MCF 10A (cell line): Measurements from ENCODE around the gene ENO4. TPM values are rescaled to one million over a fixed set of nuclear protein-coding genes. Genes with fewer than 3 reads are reported as not detected.

Experiments
- BruUV-seq: library from RNA; stranded (reverse); fragments of 400-500 nt; replicated peaks from 2 replicates; lab custom pipeline; 2021; lab: Mats Ljungman, UMichigan
- CTCF ChIA-PET: fragments of 300-600 bp; sonication (Branson Sonifier 250); formaldehyde crosslinking; extraction: SDS; loops from one replicate; lab custom pipeline; 2021; ENCODE audit warnings: antibody characterized with exemption, inconsistent platforms; lab: Yijun Ruan, JAX
- POLR2A ChIA-PET: fragments of 300-600, 350-650 bp; sonication (Branson Sonifier 250); formaldehyde crosslinking; extraction: SDS; loops from one replicate; lab custom pipeline; 2020; ENCODE audit warnings: antibody characterized with exemption, inconsistent platforms; lab: Yijun Ruan, JAX
- DNase-seq: peaks from one replicate; pipeline ENCODE4 v3.0.0-alpha.2; 2018; ENCODE audit not compliant: unreplicated experiment
- H3K27ac Mint-ChIP-seq: one replicate; pipeline ENCODE4 v1.8.0; 2022; ENCODE audit warnings: mild to moderate bottlenecking, low read depth, mixed read lengths; ENCODE audit not compliant: unreplicated experiment
- H3K27me3 Mint-ChIP-seq: one replicate; pipeline ENCODE4 v1.8.0; 2022; ENCODE audit warnings: mixed read lengths; ENCODE audit not compliant: insufficient read depth, unreplicated experiment
- H3K36me3 Mint-ChIP-seq: one replicate; pipeline ENCODE4 v1.8.0; 2022; ENCODE audit warnings: mild to moderate bottlenecking, moderate library complexity, mixed read lengths; ENCODE audit not compliant: insufficient read depth, unreplicated experiment
- H3K4me1 Mint-ChIP-seq: one replicate; pipeline ENCODE4 v1.8.0; 2022; ENCODE audit warnings: mixed read lengths; ENCODE audit not compliant: insufficient read depth, unreplicated experiment
- H3K4me3 Mint-ChIP-seq: one replicate; pipeline ENCODE4 v1.8.0; 2022; ENCODE audit warnings: mild to moderate bottlenecking, moderate library complexity, mixed read lengths; ENCODE audit not compliant: unreplicated experiment
- H3K9me3 Mint-ChIP-seq: one replicate; pipeline ENCODE4 v1.8.0; 2022; ENCODE audit warnings: mixed read lengths; ENCODE audit not compliant: unreplicated experiment
- intact Hi-C: fragments of 100-400 bp; cut with micrococcal nuclease; formaldehyde crosslinking; loops from 2 replicates; pipeline ENCODE4 v1.14.1; 2022
- total RNA-seq: library from RNA; stranded (reverse); gene quantifications from 2 replicates; pipeline ENCODE4 v1.2.3, GENCODE V29; 2022
- TF ChIP-seq, protein P1 (sequence below): fragments of 200-600 bp; IDR thresholded peaks from one replicate; pipeline ENCODE4 v1.8.0; 2022; ENCODE audit warnings: antibody characterized with exemption, mild to moderate bottlenecking; ENCODE audit not compliant: unreplicated experiment

The ENO4 gene
- total RNA-seq, 1 experiment from 2014 or later, result not detected

DNA sequence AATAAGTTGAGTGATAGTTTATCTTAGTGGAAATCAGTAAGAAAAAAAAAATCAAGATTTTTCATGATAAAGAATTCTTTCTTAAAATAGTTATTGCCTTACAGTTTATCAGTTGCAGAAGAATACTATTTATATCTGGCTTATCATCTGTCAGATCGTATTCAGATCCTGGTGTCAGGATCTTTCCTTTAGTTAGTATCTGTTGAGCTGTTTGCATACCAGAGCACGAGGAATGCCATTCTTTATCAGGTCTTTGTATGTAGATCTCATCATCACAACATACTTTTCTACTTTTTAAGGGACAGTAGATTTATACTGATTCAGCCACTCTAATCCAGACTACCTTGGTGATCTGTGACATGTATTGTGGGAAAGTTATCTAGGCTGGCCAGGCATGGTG, 12.5 kb downstream of the ENO4 start:
- TF ChIP-seq, protein P1, sequence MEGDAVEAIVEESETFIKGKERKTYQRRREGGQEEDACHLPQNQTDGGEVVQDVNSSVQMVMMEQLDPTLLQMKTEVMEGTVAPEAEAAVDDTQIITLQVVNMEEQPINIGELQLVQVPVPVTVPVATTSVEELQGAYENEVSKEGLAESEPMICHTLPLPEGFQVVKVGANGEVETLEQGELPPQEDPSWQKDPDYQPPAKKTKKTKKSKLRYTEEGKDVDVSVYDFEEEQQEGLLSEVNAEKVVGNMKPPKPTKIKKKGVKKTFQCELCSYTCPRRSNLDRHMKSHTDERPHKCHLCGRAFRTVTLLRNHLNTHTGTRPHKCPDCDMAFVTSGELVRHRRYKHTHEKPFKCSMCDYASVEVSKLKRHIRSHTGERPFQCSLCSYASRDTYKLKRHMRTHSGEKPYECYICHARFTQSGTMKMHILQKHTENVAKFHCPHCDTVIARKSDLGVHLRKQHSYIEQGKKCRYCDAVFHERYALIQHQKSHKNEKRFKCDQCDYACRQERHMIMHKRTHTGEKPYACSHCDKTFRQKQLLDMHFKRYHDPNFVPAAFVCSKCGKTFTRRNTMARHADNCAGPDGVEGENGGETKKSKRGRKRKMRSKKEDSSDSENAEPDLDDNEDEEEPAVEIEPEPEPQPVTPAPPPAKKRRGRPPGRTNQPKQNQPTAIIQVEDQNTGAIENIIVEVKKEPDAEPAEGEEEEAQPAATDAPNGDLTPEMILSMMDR, result no peak
- no peaks in the 10 kb centered on the region for H3K36me3 Mint-ChIP-seq
- no peak for DNase-seq
- H3K4me3 Mint-ChIP-seq, result no peak overlapping the region
- no peaks in the 10 kb centered on the region for H3K27me3 Mint-ChIP-seq
- peaks cover 2% of the 10 kb centered on the region for H3K4me1 Mint-ChIP-seq
- BruUV-seq, result no TSS peak
- intact Hi-C loops, result no loop called here
- H3K9me3 Mint-ChIP-seq, result peaks cover 8% of the 10 kb centered on the region
- ChIA-PET CTCF (interaction anchor here (0.5 kb wide), 1 partner anchor 1467 kb away, joined by 4 read pairs; no protein-coding TSS in a partner anchor), POLR2A (no interaction called here)
- no peak overlapping the region for H3K27ac Mint-ChIP-seq

DNA sequence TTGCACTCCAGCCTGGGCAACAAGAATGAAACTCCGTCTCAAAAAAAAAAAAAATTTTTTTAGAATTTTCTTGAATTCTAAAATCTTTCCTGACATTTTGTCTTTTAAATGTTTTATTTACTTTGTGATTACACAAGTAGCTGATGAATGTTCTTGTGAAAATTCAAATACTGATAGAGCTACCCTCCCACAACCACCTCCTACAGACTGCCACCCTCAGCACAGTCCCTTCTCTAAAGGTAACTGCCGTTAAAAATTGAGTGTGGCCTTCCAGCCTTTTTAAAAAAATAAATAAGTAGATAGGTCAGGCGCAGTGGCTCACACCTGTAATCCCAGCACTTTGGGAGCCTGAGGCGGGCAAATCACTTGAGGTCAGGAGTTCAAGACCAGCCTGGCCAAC, 15.1 kb downstream of the ENO4 start:
- Mint-ChIP-seq H3K27ac (no peak overlapping the region), H3K9me3 (no peaks in the 10 kb centered on the region), H3K27me3 (no peaks in the 10 kb centered on the region), H3K4me3 (no peak overlapping the region), H3K36me3 (no peaks in the 10 kb centered on the region), H3K4me1 (peaks cover 5% of the 10 kb centered on the region)
- ChIA-PET POLR2A (interaction anchor here (0.6 to 1.1 kb wide), 2 partner anchors 15 to 644 kb away, joined by 3 read pairs; partner anchors contain the start of gene ENO4), CTCF (interaction anchor here (1.0 to 1.1 kb wide), 2 partner anchors 301 to 310 kb away, joined by 3 to 6 read pairs; no protein-coding TSS in a partner anchor)
- no peak for DNase-seq
- intact Hi-C loops, result no loop called here
- TF ChIP-seq, protein P1, result no peak
- BruUV-seq, result no TSS peak

DNA sequence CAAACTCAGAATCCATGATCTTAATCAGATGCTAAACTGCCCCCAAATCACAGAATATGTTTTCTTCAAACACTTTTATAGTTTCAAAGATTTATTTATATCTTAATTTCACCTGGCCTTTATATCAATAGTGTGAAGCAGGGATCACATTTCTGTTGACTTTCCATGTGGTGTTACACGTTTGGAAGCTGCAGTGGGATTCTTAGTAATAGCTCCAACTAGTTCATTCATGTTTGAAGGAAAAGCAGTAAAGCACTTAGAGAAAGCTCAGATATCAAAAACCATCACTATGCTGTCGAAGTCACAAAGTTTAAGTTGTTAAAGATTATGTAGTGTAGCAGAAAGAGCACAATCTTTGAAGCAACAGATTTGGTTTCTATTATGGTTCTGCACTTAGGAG, 16.8 kb downstream of the ENO4 start:
- Mint-ChIP-seq H3K9me3 (no peaks in the 10 kb centered on the region), H3K27ac (no peak overlapping the region), H3K27me3 (no peaks in the 10 kb centered on the region), H3K4me3 (no peak overlapping the region), H3K4me1 (peaks cover 5% of the 10 kb centered on the region), H3K36me3 (no peaks in the 10 kb centered on the region)
- POLR2A ChIA-PET, result interaction anchor here (0.9 kb wide), 1 partner anchor 16 kb away, joined by 3 read pairs; no protein-coding TSS in a partner anchor
- TF ChIP-seq, protein P1, result no peak
- CTCF ChIA-PET, result no interaction called here
- BruUV-seq, result no TSS peak
- no peak for DNase-seq
- intact Hi-C loops, result no loop called here

DNA sequence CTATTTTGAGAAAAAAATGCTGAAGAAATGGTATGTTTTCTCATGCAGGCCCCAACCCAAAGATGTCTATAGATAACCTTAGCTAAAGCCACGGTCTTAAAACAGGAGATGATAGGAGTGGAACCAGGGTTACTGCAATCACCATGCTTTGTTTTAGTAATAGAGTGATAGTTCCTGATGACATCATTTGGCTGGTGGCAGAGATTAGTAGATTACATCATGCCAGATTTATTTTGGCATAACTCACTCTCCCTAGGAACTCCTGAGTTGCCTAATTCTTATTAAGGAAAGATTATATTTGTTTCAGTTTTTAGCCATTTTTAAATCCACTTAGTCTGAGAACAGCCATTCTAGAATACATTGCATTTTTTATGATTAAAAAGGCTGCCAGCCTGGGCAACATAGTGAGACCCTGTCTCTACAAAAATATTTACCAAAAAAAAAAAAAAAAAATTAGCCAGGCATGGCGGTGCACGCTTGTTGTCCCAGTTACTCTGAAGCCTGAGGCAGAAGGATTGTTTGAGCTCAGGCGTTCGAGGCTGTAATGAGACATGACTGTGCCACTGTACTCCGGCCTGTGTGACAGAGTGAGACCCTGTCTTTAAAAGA, 17.8 kb downstream of the ENO4 start:
- BruUV-seq, result no TSS peak
- intact Hi-C loops, result no loop called here
- Mint-ChIP-seq H3K27me3 (no peaks in the 10 kb centered on the region), H3K4me3 (no peak overlapping the region), H3K36me3 (no peaks in the 10 kb centered on the region), H3K27ac (no peak overlapping the region), H3K4me1 (peaks cover 5% of the 10 kb centered on the region), H3K9me3 (no peaks in the 10 kb centered on the region)
- CTCF ChIA-PET, result interaction anchor here (0.6 to 0.7 kb wide), 2 partner anchors 11 to 22 kb away, joined by 3 read pairs; no protein-coding TSS in a partner anchor
- POLR2A ChIA-PET, result interaction anchor here (0.9 kb wide), 1 partner anchor 17 kb away, joined by 3 read pairs; no protein-coding TSS in a partner anchor
- TF ChIP-seq, protein P1, result no peak
- DNase-seq, result peak; percentile 51
